ENCODE results near the gene LHX2. TPM values are rescaled to one million over a fixed set of nuclear protein-coding genes. Genes with fewer than 3 reads are reported as not detected.

Gene LHX2
- polyA plus RNA-seq, 1 of the 3 experiments (the other 2 are of a cell fraction): not detected

GRCh38 chr9:124082622-124083021, 71.1 kb downstream of the LHX2 start (continued):
- TF ChIP-seq JUND (IDR thresholded peaks at IDR 0.05) (no peak), POLR2AphosphoS5 (IDR thresholded peaks at IDR 0.05; ENCODE audit: low read depth, low read length) (no peak), GABPA (IDR thresholded peaks at IDR 0.05; ENCODE audit: low read depth) (no peak), RFX5 (IDR thresholded peaks at IDR 0.05; ENCODE audit: low read length) (no peak)

Other genes starting within 250 kb of the LHX2 start
- gene DENND1A, start 81.6 kb upstream of the LHX2 start, polyA plus RNA-seq (2012; rRNA removed): 19.8 and 25.4 TPM in 2 replicates
- 89.8 and 96.1 TPM in 2 replicates for gene NEK6, start 246.2 kb downstream of the LHX2 start, polyA plus RNA-seq (2012; rRNA removed)